ENCODE measurements around the gene NR2E3. TPM values are rescaled to one million over a fixed set of nuclear protein-coding genes. Genes with fewer than 3 reads are reported as not detected.

NR2E3 gene
- total RNA-seq, 1 experiment from 2014 or later = 0.31 TPM

DNA sequence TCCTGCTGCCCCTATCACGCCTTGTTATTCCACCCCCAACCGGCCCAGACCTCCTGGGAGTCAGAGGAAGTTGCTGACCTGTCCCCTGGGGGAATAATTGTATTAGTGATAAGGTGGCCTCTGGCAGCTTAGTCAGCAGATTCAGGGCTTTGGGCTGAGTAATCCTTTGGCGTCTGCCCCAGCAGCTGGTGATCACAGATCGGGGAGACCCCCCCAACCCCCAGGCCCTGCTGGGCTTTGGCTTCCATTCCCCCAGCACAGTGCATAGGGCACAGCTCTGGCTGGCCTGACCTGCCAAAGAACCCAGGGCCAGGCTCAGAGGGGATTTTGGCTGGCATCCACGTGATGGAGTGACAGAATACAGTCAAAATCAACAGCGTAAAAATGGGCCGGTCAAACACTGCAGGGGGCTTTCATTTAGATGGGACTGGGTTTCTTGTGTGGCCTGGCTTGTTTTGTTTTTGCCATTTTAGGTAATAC lies 3.9 kb upstream of the NR2E3 start:
- no peak overlapping the region for H2BK12ac ChIP-seq (ENCODE audit: insufficient read length, low read depth, low read length)
- no peak overlapping the region for H3K23ac ChIP-seq (ENCODE audit: insufficient read length, low read depth, low read length)
- Mint-ChIP-seq H3K4me1 (peaks cover 41 to 53% of the 10 kb centered on the region in 2 experiments), H3K4me3 (peak overlapping the region in 1 of 2 experiments; percentile 72; a peak in 3 of 5 replicates), H3K36me3 (ENCODE audit: insufficient read depth in 1 of 3, low read depth in 3 of 3) (no peaks in the 10 kb centered on the region; a peak in 1 of 7 replicates), H3K27me3 (ENCODE audit: low read depth) (peaks cover 4% of the 10 kb centered on the region), H3K9me3 (no peaks in the 10 kb centered on the region), H3K27ac (peak overlapping the region in 1 of 3 experiments; percentile 54; a peak in 2 of 7 replicates)
- no peaks in the 10 kb centered on the region for H3K79me2 ChIP-seq (ENCODE audit: insufficient read depth, low read length)
- H3T11ph ChIP-seq (ENCODE audit: low read length) = no peak overlapping the region
- no peak overlapping the region for H3K27ac ChIP-seq (ENCODE audit: insufficient read length, low read depth, low read length)
- H2BK20ac ChIP-seq (ENCODE audit: low read depth, low read length, poor library complexity, severe bottlenecking) = no peak overlapping the region
- H2BK120ac ChIP-seq (ENCODE audit: low read depth, low read length, poor library complexity, severe bottlenecking) = no peak overlapping the region
- no peaks in the 10 kb centered on the region for H3K27me3 ChIP-seq (ENCODE audit: insufficient read depth, low read length)
- no peak overlapping the region for H3K14ac ChIP-seq (ENCODE audit: insufficient read depth, low read length)
- H2BK15ac ChIP-seq (ENCODE audit: low read depth, low read length) = no peak overlapping the region
- DNase-seq = no peak
- no peak overlapping the region for H4K5ac ChIP-seq (ENCODE audit: insufficient read length, low read depth, low read length)
- H4K91ac ChIP-seq (ENCODE audit: insufficient read length, low read depth, low read length) = no peak overlapping the region
- no peak overlapping the region for H3K56ac ChIP-seq (ENCODE audit: insufficient read length, low read depth, low read length)
- H3K9ac ChIP-seq (ENCODE audit: extremely low read depth, insufficient read length, low read length) = no peak overlapping the region
- no peak overlapping the region for H3K4ac ChIP-seq (ENCODE audit: low read depth, low read length)
- H2BK5ac ChIP-seq (ENCODE audit: insufficient read length, low read length) = no peak overlapping the region
- peaks cover 7% of the 10 kb centered on the region; the same call in 1 of the 2 replicates for H3K4me1 ChIP-seq (ENCODE audit: insufficient read depth, low read length)
- H2AK5ac ChIP-seq (ENCODE audit: insufficient read length, low read length) = no peak overlapping the region
- H3K18ac ChIP-seq (ENCODE audit: insufficient read length, low read depth, low read length) = no peak overlapping the region
- no CpG with 5 or more reads among the region's 7 CpGs for WGBS (ENCODE audit: extremely low coverage, insufficient read length, low lambda C conversion rate)
- H3K79me1 ChIP-seq (ENCODE audit: insufficient read depth, low read depth, low read length, poor library complexity, severe bottlenecking) = no peaks in the 10 kb centered on the region
- no peaks in the 10 kb centered on the region for H4K20me1 ChIP-seq (ENCODE audit: control insufficient read depth, insufficient read depth, insufficient read length)
- H3K9me3 ChIP-seq (ENCODE audit: control insufficient read depth, low read depth, low read length) = no peaks in the 10 kb centered on the region
- H3K4me2 ChIP-seq (ENCODE audit: insufficient read depth, insufficient read length, low read length) = peak overlapping the region; percentile 59
- no peak overlapping the region for H4K8ac ChIP-seq (replicated peaks; ENCODE audit: insufficient read length, low read depth, low read length)
- H3K23me2 ChIP-seq (ENCODE audit: insufficient read length, low read depth, low read length, poor library complexity, severe bottlenecking) = no peaks in the 10 kb centered on the region
- H2AFZ ChIP-seq (ENCODE audit: low read length) = no peak overlapping the region
- TF ChIP-seq, protein P1, sequence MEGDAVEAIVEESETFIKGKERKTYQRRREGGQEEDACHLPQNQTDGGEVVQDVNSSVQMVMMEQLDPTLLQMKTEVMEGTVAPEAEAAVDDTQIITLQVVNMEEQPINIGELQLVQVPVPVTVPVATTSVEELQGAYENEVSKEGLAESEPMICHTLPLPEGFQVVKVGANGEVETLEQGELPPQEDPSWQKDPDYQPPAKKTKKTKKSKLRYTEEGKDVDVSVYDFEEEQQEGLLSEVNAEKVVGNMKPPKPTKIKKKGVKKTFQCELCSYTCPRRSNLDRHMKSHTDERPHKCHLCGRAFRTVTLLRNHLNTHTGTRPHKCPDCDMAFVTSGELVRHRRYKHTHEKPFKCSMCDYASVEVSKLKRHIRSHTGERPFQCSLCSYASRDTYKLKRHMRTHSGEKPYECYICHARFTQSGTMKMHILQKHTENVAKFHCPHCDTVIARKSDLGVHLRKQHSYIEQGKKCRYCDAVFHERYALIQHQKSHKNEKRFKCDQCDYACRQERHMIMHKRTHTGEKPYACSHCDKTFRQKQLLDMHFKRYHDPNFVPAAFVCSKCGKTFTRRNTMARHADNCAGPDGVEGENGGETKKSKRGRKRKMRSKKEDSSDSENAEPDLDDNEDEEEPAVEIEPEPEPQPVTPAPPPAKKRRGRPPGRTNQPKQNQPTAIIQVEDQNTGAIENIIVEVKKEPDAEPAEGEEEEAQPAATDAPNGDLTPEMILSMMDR (conservative IDR thresholded peaks at IDR 0.05) = no peak
